ENCODE results near the gene WWP2.
"Not testable (repeated sequence)": the region's sequence is repeated elsewhere in the genome, so short reads cannot be mapped to it uniquely, and the experiment has no call there.

WWP2 gene

DNA sequence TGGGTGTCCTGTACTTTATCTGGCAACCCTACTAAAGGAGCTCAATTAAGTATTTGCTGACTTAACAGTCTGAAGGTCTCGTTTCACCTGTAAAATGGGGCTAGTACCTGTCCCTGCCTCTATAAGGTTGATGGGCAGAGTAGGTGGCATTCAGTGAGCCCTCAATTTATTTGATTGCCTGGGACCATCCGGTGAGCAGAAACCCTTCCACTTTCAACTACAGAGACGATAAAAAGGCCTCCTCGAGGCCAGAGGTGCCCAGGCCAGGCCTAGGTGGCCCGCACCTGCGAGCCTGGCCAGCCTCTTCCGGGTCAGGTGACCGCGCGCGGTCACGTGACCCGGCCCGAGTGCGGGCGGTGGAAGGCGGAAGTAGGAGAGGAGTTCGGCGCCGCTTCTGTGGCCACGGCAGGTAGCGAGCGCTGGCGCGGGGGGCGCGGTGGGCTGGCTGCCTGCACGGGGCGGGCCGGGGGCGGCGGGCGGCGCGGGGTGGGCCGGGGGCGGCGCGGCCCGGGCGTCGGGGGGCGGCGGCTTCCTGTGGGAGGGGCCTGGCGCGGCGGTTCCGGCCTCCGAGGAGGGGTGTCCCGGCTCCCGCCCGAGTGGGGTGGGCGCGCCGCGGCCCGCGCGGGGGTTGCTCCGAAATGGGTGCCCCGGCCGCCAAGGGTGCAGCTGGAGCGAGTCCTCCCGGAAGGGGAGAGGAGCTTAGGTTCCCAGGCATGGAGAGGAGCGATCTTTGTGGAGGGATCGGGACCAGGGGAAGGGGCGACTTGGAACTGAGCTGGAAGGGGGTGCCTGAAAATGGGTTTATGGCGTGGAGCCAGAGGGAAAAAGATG, at the start of gene WWP2:
Gene WWP2 (plus strand): TSS at position 350 of the 831 bp plus-strand sequence. CDS start 24,679 bp downstream, outside the sequence.
- DNase-seq (ENCODE audit: low spot score): peak; percentile 77

DNA sequence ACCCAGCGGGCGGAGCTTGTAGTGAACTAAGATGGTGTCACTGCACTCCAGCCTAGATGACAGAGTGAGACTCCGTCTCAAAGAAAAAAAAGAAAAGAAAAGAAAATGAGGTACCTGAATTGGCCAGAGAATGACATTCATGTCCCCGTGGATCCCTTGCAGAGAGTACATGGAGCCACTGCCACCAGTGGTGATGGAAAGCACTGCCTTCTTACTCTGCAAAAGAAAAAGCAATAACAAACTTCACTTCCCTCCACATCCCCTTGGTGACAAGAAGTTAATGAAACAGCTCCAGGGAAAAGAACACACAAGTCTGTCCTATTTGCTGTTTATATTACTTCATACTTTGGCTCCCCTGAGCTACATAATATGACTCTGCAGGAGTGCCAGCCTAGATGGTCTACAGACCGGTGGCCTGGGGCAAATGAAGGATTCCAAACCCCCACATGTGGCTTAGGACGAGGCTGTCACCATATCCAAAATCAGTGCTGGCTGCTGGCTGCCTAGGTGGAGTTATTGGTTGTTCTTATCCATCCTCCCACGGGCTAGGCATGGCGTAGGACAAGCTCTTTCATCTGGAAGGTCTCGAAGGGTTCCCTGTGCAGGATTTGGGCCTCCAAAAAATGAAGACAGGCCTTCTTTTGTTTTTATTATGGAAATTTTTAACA, 49.1 kb upstream of the WWP2 start:
- no peak for DNase-seq (ENCODE audit: low spot score)

DNA sequence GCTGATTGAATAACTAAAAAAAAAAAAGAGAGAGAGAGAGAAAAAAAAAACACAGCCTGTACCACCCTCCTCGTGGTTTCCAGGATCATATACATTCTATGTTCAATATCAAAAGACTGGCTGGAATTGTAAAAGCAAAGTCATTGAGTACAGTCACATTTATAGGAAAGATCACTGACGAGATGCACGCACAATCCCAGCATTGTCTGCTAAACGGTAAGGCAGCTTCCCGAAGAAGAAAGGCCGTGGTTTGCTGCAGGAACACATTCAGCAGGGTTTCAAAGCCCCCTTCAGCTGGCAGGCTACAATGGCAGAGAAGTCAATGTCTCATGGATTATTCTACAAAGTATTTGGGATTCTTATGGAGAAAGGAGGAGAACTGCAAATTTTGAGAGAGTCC, 45.1 kb upstream of the WWP2 start:
- DNase-seq (ENCODE audit: low spot score): no peak

DNA sequence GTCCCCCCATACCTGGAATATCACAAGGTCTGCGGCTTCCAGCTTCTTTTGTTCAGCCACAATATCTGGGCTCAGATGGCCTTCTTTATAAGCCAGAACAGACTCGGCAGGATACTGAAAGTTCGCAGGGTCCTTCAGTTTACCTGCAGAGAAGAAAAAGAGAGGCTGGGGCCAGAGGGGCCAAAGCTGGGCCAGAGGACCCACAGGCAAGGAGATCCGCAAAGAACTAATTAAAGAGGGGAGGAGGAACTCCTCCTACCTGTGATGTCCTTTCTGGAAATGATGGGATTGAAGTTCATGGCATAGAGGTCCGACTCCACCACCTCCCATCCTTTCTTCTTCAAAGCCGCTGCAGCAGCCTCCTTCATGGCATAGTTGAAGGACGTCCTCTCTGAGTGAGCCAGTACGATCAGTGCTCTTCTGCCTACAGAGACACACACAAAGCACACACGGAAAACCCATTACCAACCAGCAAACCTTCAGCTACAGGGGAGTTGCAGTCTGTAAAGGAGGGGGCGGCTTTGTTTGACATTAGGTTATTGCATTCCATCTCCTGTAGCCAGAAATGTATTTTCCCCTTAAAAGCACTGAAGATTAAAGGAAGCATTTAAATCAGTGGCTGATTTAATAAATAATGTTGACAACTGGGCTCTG, 43.9 kb upstream of the WWP2 start:
- no peak for DNase-seq (ENCODE audit: low spot score)

DNA sequence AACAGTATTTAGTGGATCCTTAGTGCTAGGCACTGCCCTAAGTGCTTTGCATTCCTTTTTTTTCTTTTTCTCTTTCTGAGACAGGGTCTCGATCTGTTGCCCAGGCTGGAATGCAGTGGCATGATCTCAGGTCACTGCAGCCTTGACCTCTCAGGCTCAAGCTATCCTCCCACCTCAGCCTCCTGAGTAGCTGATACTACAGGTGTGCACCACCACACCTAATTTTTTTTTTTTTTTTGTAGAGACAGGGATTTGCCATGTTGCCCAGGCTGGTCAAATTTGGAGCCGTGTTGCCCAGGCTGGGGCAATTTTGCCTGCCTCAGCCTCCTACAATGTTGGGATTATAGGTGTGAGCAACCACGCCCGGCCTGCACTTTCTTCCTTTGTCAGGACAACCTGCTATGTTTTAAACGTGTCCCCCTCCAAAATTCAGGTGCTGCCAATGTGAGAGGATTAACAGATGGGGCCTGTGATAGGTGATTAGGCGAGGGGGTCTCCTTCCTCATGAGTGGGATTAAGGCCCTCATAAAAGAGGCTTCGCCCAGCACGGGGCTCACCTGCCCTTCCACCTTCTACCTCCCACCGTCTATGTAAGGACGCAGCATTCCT, 41.2 kb upstream of the WWP2 start:
- DNase-seq (ENCODE audit: low spot score): no peak

DNA sequence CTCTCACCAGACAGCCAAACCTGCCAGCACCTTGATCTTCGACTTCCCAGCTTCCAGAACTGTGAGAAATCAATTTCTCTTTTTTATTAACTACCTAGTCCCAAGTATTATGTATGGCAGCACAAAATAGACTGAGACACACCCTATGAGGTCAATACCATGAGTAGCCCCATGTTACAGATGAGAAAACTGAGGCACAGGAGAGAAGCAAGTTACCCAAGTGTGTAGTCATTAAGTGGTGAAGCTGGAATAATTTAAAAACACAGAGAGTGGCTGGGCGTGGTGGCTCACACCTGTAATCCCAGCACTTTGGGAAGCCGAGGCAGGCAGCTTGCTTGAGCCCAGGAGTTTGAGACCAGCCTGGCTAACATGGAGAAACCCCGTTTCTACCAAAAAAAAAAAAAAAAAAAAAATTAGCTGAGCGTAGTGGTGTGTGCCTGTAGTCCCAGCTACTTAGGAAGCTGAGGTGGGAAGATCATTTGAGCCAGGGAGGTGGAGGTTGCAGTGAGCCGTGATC, 40.6 kb upstream of the WWP2 start:
- DNase-seq (ENCODE audit: low spot score): no peak

DNA sequence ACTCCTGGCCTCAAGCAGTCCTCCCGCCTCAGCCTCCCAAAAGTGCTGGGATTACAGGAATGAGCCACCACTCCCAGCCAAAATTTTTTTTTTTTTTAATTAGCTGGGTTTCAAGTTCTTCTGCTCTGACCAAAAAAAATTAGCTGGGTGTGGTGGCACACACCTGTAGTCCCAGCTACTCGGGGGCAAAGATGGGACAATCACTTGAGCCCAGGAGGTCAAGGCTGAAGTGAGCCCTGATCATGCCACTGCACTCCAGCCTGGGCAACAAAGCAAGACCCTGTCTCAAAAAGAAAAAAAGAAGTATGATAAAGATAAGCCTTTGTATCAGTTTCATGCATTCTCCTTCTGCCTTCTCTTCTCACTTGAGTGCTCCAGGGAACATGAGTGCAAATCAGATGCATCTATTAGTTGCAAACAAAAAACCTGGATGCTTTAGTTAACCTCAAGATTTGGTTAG, 37.7 kb upstream of the WWP2 start:
- DNase-seq (ENCODE audit: low spot score): no peak

DNA sequence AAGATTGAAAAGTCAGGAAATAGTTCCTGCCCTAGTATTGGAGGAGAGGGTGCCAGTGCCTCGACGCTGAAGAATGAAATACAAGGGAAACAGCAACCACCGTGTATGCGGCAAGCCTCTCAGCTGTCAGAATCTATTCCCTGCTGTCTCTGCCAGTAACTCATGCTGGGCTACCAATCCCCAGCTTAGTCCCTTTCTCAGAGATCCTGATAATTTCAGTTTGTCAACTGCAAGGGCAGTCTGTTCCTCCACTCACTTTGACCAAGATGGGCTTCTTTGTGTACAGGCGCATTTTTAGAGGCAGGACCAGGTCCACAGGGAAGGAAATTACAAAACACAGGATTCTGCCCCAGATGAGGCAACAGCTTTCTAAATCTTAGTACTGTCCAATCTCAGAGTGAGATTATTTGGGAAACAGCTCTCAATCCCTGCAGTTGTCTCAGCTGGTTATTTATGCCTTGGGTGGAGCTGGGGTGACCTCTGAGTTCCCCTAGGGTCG, 37.1 kb upstream of the WWP2 start:
- DNase-seq (ENCODE audit: low spot score): no peak

DNA sequence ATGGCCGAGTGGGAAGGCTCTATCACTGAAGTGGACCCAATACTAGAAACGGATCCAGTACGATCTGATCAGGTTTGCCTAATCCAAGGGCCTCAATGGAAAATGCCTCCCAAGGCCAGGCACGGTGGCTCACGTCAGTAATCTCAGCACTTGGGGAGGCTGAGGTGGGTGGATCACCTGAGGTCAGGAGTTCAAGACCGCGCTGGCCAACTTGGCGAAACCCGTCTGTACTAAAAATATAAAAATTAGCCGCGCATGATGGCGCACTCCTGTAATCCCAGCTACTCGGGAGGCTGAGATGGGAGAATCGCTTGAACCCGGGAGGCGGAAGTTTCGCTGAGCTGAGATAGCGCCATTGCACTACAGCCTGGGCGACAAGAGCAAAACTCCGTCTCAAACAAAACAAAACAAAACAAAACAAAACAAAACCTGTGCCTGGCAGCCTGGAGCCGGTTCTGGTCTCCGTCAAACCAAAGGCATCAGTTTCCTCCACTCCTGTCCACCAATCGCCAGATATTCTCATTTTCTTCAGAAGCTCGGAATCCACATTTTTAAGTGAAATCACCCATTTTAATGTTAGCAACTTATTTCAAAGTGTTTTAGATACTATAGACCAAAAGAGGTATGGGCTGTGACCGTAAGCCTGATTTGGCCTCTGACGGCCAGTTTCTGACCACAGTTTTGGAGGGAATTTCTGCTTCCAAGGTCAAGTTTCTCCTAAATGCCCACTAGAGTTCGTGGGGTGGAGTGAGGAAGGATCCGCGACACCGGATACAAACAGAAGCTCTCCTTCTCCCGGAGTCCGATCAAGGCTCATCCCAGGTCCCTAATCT, 36.4 kb upstream of the WWP2 start:
- DNase-seq (ENCODE audit: low spot score): no peak

DNA sequence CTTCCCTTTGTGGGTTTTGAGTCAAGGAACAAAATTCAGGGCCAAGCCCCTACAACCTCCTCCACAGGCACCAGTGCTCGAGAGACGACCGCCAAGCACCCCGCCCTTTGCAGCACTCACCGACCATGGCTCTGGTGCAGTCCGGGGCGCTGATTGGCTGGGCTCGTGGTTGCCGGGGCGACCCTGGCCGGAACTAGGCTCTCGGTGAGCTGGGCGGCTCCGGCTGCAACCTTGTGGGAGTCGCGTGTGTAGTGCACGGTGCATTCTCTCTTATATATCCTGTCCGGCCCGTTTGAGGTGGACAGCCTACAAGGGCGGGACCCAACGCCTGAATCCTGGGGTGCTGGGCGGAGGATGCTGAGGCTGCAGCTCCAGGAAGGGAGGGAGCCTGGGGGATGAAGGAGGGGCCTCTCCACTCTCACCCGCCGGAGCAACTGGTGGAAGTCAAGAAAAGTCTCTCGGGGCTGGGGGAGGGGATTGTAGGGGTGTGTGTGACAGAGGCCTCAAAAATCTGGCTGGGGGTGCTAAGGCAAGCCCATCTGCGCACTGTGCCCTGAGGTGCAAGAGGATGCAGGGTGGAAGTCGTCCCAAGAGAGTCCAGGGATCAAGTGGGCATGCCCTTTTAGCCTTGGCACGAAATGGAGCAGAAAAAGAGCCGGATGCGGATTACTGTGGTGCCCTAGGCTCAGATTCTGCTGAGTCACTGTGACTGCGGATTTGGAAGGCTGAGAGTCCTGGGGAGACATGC, 35.6 kb upstream of the WWP2 start, which contains the start of gene NQO1:
Gene NQO1 (minus strand): TSS at position 248 of the 748 bp plus-strand sequence. CDS start 121 bp downstream, at position 127.
- DNase-seq (ENCODE audit: low spot score): peak; percentile 96

DNA sequence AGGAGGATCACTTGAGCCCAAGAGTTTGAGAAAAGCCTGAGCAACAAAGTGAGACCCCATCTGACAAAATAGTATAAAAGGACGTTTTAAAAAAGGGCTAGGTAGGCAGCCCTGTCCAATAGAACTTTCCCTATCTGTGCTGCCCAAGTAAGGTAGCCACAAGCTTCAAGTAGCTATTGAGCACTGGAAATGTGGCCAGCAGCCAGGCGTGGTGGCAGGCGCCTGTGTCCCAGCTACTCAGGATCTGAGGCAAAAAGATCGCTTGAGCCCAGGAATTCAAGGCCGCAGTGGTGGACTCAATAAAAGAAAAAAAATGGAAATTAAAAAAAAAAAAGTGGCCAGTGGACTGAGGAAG, 34.2 kb upstream of the WWP2 start:
- DNase-seq (ENCODE audit: low spot score): no peak

DNA sequence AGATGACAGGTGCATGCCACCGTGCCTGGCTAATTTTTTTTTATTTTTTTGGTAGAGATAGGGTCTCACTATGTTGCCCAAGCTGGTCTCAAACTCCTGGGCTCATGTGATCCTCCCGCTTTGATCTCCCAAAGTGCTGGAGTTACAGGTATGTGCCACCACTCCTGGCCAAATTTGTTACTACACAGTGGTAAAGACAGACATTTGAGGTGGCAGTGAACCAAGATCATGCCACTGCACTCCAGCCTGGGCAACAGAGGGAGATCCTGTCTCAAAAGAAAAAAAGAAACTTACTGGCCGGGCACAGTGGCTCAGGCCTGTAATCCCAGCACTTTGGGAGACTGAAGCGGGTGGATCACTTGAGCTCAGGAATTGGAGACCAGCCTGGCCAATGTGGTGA, 33.1 kb upstream of the WWP2 start:
- not testable (repeated sequence) for DNase-seq (ENCODE audit: low spot score)

DNA sequence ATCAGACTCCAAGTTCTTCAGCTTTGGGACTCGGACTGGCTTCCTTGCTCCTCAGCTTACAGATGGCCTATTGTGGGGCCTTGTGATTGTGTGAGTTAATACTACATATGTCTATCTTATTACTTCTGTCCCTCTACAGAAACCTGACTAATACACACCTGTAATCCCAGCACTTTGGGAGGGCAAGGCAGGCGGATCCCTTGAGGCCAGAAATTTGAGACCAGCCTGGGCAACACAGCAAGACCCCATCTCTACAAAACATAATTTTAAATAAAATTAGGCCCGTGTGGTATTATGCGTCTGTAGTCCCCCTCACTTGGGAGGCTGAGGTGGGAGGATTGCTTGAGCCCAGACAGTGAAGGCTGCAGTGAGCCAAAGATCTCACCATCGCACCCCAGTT, 30.9 kb upstream of the WWP2 start:
- not testable (repeated sequence) for DNase-seq (ENCODE audit: low spot score)

DNA sequence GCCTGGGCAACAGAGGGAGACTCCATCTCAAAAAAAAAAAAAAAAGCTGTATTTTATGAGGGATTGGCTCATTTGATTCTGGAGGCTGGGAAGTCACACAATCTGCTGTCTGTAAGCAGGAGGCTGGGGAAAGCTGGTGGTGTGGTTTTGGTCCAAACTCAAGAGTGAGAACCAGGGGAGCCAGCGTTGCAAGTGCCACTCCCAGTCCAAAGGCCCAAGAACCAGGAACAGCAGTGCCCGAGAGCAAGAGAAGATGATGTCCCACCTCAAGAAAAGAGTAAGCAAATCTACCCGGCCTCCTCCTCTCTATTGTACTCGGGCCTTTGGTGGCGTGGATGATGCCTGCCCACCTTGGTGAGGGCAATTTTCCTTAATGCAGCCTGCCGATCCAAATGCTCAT, 30.0 kb upstream of the WWP2 start:
- no peak for DNase-seq (ENCODE audit: low spot score)

DNA sequence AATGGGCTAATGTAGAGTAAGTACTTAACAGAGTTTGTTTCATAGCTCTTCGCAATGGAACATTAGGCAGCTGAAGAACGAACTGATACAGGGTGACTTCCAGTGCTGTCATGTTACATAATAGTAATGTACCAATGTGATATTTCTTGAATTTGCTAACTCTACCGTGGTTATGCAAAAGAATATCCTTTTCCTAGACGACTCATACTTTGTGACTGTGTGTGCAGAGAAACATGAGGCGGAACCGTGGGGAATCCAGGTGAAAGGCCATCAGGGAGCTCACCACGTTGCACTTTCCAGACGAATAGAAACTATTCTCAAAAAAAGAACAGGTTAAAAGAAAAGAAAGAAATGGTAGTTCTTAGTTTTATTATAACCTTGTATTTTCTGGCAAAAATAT, 20.6 kb upstream of the WWP2 start:
- DNase-seq (ENCODE audit: low spot score): no peak

DNA sequence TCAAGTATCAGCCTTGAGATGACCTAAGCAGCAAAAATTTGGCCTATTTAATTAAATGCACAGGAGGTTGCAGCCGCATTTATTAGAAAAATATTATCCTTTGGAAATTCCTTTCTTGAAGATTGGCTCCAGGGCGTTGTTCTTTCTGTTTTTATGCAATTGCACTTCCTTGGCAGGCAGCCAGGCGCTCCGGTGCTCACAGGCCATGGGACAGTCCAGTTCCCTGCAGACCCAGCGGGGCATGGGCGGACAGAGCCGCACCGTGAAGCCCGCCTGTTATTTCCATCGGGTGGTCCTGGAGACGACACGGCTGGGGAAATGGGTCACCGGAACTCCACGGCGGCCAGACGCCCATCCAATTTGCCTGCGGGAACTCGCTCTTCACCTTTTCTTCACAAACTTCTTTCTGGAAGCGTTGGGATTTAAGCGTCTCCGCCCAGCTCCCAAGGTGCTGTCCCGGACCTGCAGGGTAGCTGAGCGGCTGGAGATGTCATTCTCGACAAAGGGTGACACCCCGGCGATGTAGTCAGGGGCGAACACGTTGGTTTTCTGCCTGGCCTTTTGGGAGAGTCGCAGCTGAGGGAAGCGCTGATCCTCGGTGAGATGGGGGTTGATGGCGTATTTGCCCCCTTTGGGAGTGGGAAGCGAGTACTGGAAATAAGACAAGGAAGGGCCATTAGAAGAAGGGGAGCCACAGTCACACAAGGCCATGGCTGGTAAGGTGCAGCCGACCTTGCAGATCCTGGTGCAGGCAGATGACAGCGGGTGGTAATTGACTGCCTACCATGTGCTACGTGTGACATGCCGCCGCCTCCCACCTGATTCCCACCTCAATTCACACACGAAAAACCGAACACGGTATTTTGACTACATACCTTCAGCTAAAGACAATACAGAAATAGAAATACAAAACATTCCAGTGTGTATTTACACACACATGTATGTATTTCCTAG, 19.9 kb upstream of the WWP2 start:
- DNase-seq (ENCODE audit: low spot score): no peak

DNA sequence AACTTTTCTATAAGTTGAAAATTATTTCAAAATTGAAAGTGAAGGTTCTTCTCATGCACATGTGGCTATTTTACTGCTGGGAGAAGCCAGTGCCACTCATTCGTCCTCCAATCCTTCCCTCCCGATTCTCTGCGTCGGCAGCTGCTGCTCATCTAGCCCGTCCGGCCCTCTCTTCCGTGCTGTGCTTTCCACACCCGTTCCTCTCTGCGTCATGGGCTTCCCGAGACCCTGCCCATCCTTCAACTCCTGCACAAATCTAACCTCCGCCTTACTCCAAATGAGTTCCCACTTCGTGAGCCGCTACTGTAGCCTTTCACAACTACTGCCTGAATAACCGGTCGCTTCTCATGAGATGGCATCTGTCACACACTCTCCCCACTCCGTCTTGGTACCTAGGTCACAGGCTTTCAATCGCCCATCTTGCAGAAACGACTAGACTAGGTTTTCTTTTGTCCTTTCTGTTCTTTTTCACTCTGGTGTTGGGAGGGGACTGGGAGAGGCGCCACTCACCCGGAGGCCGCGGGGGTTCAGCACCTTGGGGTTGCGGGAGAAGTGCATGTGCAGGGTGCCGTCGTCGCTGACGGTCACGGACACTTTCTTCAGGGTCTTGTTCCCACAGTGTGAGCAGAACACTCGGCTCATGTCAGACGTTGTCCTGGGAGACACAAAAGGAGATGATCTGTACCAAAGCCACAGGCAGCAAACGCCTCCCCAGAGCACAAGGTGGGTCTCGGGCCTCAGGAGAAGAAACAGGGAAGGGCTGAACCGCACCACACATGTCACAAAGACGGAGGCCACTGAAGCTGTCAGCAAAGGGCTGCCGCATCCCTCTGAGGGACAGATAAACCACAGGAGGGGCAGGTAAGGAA, 17.5 kb upstream of the WWP2 start:
- DNase-seq (ENCODE audit: low spot score): no peak

DNA sequence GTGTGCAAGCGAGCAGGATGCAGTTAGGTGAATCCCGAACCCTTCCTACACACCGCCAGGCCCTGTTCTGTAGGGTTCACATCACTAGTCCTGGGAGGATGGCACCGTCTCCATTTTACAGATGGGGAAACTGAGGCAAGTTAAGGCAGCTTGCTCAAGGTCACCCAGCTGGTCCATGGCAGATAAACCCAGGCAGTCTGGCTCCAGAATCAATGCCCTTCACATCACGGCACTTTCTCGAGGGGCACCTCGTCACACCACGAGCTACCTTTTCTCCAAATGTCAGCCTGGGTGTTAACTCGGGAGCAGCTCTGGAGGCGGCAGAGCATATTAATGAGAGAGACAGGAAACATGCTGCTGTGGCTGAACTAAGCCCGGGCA, 16.9 kb upstream of the WWP2 start:
- DNase-seq (ENCODE audit: low spot score): no peak

Data from hepatic stellate cell (primary cell).